Measurements from ENCODE around the gene ARHGEF1.

The ARHGEF1 gene

GRCh38 chr19:41897820-41898219 lies 14.8 kb downstream of the ARHGEF1 start:
- no peak overlapping the region for H3K4me3 ChIP-seq (replicated peaks; ENCODE audit: low read depth, low read length)
- no peak for DNase-seq (ENCODE audit: extremely low read depth, low read depth)
- no peak for TF ChIP-seq CTCF (IDR thresholded peaks at IDR 0.05; ENCODE audit: low read depth, low read length, missing control alignments)

DNA sequence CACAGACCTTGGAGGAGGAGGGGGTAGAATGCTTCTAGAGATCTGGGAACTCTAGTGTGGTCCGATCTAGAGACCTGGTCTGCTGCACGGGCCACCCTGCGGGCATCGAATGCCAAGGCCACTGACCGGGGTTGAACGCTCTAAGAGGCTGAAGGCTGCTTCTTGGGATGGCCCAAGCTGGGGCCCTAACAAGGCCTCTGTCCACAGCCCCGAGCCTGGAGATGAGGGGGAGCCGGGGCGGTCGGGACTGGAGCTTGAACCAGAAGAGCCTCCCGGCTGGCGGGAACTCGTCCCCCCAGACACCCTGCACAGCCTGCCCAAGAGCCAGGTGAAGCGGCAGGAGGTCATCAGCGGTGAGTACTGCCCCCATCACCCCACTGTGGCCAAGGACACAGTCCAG lies 15.3 kb downstream of the ARHGEF1 start:
- TF ChIP-seq CTCF (IDR thresholded peaks at IDR 0.05; ENCODE audit: low read depth, low read length, missing control alignments), result no peak
- DNase-seq (ENCODE audit: extremely low read depth, low read depth), result no peak
- H3K4me3 ChIP-seq (replicated peaks; ENCODE audit: low read depth, low read length), result no peak overlapping the region

DNA sequence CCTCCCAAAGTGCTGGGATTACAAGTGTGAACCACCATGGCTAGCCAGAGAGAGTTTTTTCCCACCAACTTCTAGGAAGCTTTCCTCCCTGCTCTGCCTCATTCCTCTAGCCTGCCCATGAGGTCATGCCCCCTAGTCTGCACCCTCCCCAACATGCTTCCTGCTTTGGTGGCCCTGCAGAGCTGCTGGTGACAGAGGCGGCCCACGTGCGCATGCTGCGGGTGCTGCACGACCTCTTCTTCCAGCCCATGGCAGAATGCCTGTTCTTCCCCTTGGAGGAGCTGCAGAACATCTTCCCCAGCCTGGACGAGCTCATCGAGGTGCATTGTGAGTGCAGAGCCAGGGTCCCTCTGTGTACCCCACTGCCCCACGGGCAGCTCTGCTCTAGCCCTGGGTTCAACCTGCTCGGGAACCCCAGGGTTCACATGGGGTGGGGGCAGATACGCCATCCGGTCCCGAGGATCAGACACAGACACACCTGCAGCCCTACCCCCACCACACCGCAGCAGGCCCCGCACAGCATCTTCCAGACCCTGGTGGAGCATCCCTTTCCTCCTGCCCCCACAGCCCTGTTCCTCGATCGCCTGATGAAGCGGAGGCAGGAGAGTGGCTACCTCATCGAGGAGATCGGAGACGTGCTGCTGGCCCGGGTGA lies 18.9 kb downstream of the ARHGEF1 start:
- no peak overlapping the region for H3K4me3 ChIP-seq (replicated peaks; ENCODE audit: low read depth, low read length)
- TF ChIP-seq CTCF (IDR thresholded peaks at IDR 0.05; ENCODE audit: low read depth, low read length, missing control alignments), result no peak
- no peak for DNase-seq (ENCODE audit: extremely low read depth, low read depth)

GRCh38 chr19:41902594-41902993 lies 19.6 kb downstream of the ARHGEF1 start:
- TF ChIP-seq CTCF (IDR thresholded peaks at IDR 0.05; ENCODE audit: low read depth, low read length, missing control alignments), result no peak
- no peak overlapping the region for H3K4me3 ChIP-seq (replicated peaks; ENCODE audit: low read depth, low read length)
- no peak for DNase-seq (ENCODE audit: extremely low read depth, low read depth)

DNA sequence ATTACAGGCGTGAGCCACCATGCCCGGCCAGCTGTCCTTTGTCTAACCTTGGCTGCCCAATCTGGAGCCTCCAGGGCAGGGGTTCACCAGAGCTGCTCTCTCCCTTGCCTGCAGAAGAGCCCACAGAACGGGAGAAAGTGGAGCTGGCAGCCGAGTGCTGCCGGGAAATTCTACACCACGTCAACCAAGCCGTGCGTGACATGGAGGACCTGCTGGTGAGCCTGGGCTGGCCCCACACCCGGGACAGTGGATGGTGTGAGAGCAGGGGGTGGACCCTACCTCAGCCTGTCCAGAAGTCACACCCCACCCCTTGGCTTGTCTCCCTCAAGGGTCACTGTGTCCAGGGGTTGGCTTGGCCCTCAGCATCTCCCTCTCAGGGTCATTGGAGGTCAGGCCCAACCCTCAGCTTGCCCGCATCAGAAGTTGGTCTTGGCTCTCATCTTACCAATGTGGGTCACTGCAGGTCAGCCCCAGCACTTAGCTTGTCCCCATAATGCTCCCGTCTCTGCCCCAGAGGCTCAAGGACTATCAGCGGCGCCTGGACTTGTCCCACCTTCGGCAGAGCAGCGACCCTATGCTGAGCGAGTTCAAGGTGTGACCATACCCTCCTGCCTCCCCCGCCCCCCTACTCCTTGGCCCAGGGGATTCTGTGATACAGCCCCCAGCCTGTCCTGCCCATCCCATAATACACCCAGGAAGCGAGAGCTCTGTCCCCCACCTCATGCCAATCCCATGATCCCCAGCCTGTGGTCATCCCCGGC lies 20.4 kb downstream of the ARHGEF1 start:
- no peak overlapping the region for H3K4me3 ChIP-seq (replicated peaks; ENCODE audit: low read depth, low read length)
- no peak for DNase-seq (ENCODE audit: extremely low read depth, low read depth)
- no peak for TF ChIP-seq CTCF (IDR thresholded peaks at IDR 0.05; ENCODE audit: low read depth, low read length, missing control alignments)

- no peak for DNase-seq (ENCODE audit: extremely low read depth, low read depth)
- no peak for TF ChIP-seq CTCF (IDR thresholded peaks at IDR 0.05; ENCODE audit: low read depth, low read length, missing control alignments)
- H3K4me3 ChIP-seq (replicated peaks; ENCODE audit: low read depth, low read length), result no peak overlapping the region
These were observed 21.3 kb downstream of the ARHGEF1 start for GRCh38 chr19:41904118-41904870.
